ENCODE measurements around the gene SOHLH2.

SOHLH2 gene

GRCh38 chr13:36214163-36214921 lies at the start of gene SOHLH2:
TSS of gene SOHLH2 (minus strand) at chr13:36214556. CDS start at chr13:36214526, 30 bp downstream.
- DNase-seq: no peak

DNA sequence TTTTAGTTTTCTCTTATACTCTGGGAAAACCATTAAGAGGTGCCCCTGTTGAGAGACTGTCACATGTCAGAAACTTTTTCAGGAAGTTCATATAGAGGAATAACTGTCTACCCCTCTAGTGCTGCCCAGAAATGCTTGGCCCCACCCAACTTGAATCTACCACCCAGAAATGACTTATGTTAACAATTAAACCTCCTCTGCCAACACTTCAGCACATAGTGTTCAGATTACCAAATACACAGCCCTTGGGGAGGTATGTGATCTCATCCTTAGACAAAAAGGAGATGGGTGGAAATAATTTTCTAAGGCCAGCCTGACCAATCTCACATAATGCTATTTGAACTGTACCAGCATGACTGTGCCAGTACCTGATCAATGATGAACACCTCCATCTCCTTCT lies 47.6 kb upstream of the SOHLH2 start:
- DNase-seq: no peak

- no peak for DNase-seq
Measured at GRCh38 chr13:36261011-36261410, 46.7 kb upstream of the SOHLH2 start.

GRCh38 chr13:36259361-36260137 lies 45.2 kb upstream of the SOHLH2 start:
- DNase-seq: no peak

GRCh38 chr13:36258831-36259230 lies 44.5 kb upstream of the SOHLH2 start:
- no peak for DNase-seq

GRCh38 chr13:36251526-36251925 lies 37.2 kb upstream of the SOHLH2 start:
- DNase-seq: no peak

DNA sequence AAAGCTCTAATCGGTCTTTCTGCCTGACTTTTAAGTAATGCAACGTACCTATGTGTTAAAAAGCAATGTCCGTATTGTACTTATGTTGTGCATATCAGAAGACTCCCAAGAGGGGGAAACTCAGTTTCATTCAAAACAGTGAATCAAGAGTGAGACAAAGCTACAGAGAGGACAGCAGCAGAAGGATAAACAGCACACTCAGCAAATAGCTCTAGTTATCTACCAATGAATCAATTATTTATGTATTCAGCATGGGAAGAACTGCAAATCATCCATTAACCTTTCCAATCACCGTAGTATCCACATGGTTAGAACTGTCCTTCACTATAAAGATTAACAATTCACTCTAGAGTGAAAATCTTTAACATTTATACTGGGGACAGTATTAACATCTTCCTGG lies 36.7 kb upstream of the SOHLH2 start:
- no peak for DNase-seq

DNA sequence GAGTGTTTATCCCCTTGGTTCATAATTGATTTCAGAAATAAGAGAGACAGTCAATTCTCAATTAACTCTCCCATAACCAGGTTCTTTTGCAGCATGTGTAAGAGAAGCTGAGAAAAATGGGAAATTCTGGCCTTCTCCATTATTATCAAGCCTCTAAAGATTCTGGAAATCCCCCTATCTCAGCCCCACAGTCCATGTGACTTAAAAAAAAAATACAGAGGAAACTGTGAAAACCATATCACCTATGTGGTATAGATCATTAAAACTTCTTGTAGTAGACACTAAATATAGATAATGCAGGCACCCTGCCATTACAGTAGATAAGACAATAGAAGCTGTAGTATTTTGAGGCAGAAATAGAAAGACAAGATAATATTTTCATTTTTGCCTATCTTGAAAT lies 34.3 kb upstream of the SOHLH2 start:
- DNase-seq: no peak

- DNase-seq: no peak
Measured at GRCh38 chr13:36244990-36245389, 30.6 kb upstream of the SOHLH2 start.

GRCh38 chr13:36244073-36244472 lies 29.7 kb upstream of the SOHLH2 start:
- no peak for DNase-seq

DNA sequence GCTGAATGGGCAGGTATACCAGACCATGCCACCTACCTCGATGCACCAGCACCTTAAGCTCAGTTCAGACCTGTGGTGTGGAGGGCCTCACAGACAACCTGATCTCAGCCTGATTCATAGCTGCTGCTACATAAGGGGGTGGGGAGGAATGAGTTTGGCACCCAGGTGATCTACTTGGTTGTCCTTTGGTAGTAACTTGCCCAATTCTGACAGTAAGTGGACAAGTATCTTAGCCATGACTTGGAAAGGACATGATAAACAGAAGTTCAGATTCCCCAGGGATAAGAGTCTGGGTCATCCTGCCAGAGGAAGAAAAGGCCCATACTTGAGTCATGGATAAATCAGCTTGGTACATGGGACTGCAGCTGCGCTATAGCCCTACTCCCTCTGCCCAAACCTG lies 28.4 kb upstream of the SOHLH2 start:
- no peak for DNase-seq

- DNase-seq: no peak
Measured at GRCh38 chr13:36231236-36231635, 16.9 kb upstream of the SOHLH2 start.

GRCh38 chr13:36224730-36225129 lies 10.4 kb upstream of the SOHLH2 start:
- no peak for DNase-seq

- DNase-seq: no peak
Measured at GRCh38 chr13:36219883-36220282, 5.5 kb upstream of the SOHLH2 start.

DNA sequence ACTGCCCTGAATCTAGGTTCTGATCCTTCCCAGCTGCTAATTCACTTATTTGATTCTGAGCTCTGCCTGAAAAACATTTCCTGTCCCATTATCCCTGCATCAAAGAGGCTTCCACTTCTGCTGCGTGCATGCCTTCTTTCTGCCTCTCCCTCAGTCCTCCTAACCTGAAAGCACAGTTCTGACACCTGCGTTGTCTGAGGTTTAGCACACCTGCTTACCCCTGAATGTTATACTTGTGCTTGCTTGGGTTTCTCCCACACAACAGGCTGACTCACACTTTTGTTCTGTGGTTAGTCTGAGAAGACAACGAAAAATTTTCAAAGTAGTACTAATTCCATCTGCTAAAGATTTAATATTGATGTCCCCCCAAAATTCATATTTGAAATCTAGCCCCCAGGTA lies 3.1 kb upstream of the SOHLH2 start:
- DNase-seq: no peak

GRCh38 chr13:36212789-36213188 lies 1.6 kb downstream of the SOHLH2 start:
- no peak for DNase-seq

- DNase-seq: no peak
Measured at GRCh38 chr13:36211567-36211966, 2.8 kb downstream of the SOHLH2 start.

DNA sequence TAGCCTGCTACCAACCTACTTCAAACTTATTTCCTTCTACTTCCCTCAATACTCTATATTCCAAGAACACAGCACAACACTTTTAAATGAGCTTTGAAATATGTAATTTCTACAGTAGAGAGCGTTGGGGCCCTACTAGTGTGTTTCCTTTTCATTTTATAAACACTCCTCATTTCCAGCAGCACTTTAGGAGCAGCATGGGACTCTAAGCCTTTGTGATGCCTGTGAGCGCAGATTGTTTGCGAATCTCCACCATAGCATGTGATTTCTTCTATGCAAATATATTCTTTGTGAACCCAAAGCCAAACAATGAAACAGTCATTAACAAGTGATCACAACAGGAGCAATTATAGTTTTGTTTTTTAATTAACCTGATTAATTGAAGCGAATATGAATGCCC lies 3.6 kb downstream of the SOHLH2 start:
- no peak for DNase-seq

GRCh38 chr13:36207672-36208071 lies 6.7 kb downstream of the SOHLH2 start:
- no peak for DNase-seq

DNA sequence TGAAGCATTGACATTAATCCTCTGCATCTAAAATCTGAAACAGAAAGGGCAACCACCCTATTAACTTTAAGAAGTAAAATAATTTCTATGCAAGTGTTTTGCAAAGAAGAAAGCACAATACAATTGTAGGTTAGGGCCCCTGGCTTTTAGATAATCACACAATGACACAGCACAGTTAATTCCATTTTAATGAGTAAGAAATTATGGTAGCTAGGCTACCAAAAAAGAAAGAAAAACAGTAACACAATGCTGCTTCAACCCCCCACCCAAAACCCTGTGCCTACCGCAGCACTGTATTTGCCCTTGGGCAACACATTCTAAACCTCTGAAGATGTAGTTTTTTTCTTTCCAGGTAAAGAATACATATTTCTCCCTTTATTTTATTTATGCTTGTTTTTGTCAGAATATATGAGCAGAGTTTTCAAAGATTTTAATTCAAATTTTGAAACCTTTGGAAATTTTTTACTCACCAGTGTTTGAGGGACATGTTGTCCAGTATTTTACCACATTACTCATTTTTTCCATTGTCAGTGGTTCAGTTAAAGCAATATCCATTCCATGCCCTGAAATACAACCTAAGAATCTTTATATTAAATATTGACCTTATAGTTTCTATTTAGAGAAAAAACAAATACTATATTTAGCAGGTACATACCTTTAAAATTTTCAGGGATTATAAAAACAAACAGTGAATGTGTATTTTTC lies 21.1 kb downstream of the SOHLH2 start:
- DNase-seq: no peak

GRCh38 chr13:36192166-36192565 lies 22.2 kb downstream of the SOHLH2 start:
- no peak for DNase-seq

DNA sequence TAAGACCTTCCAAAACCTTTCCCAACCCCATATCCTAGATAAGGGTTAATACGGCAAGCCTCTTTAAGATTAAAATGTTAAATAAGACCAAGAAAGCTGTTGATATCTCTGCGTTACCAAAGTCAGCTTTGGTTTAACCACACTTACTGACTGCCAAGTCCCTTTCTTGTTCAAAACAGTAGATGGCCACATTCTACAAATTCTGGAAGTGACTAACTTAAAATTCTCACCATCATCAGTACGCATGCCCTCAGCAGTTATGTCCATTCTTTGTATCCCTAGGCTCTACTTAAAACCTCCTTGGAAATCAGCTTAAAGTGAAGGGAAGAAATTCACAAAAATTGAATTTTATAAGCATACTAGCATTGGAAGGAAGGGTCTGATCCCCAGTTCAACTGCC lies 23.6 kb downstream of the SOHLH2 start:
- no peak for DNase-seq

GRCh38 chr13:36188441-36188840 lies 25.9 kb downstream of the SOHLH2 start:
- DNase-seq: no peak

GRCh38 chr13:36183901-36184300 lies 30.5 kb downstream of the SOHLH2 start:
- DNase-seq: no peak
